Prostate gland (tissue), 2 donors: ENCODE results near the gene ULK4. TPM values are rescaled to one million over a fixed set of nuclear protein-coding genes. Genes with fewer than 3 reads are reported as not detected.

Experiments
- DNase-seq: peaks from one replicate; pipeline ENCODE4 v3.0.0-alpha.2; 2019; ENCODE audit warnings: low spot score
- H3K27ac ChIP-seq, 2 donors: fragments of 200-600 bp; sonication (generic); 2 replicates each; pipeline ENCODE4 v1.5.1; 2017 to 2019
- H3K27me3 ChIP-seq: fragments of 200-600 bp; sonication (generic); replicated peaks from 2 replicates; pipeline ENCODE4 v1.5.1; 2019; ENCODE audit not compliant: insufficient read depth
- H3K36me3 ChIP-seq, 2 donors: fragments of 200-600 bp; sonication (generic); 1 replicate in 1 of 2; 2 replicates in 1 of 2; pipeline versions ENCODE4 v1.5.1 to v1.8.1; 2017 to 2019
- H3K4me1 ChIP-seq: fragments of 200-600 bp; sonication (generic); replicated peaks from 2 replicates; pipeline ENCODE4 v1.5.1; 2019
- H3K4me3 ChIP-seq, 2 donors: fragments of 200-600 bp; sonication (generic); 2 replicates each; pipeline ENCODE4 v1.5.1; 2017 to 2019
- H3K9me3 ChIP-seq: fragments of 200-600 bp; sonication (generic); 2 replicates; pipeline ENCODE4 v1.5.1; 2017
- POLR2A ChIP-seq: fragments of 450-650 bp; IDR thresholded peaks from one replicate; pipeline ENCODE4 v1.6.1; 2016; ENCODE audit warnings: antibody characterized with exemption, mild to moderate bottlenecking
- POLR2AphosphoS5 ChIP-seq: sonication (generic); formaldehyde crosslinking; IDR thresholded peaks from one replicate; pipeline ENCODE4 v1.6.1; 2017; ENCODE audit warnings: antibody characterized with exemption
- WGBS: methylation state at CpG from one replicate; pipeline ENCODE4 v1.1.5; 2018; 5-methylcytosine and 5-hydroxymethylcytosine counted together
- intact Hi-C: fragments of 100-400 bp; cut with DNase I; formaldehyde crosslinking; loops from one replicate; pipeline ENCODE4 v1.14.2; 2022
- total RNA-seq, 2 donors: library from RNA; depleted of rRNA; stranded (reverse); fragments of >200 nt; gene quantifications; one replicate each; pipeline ENCODE4 v1.1.0, GENCODE V29; 2016
- TF ChIP-seq, protein P1 (sequence below), 4 experiments: fragments of 200-600 bp in 2 of 4; fragments of 450-650 bp in 2 of 4; sonication (generic) in 2 of 4; IDR thresholded peaks; 1 replicate in 3 of 4; 2 replicates in 1 of 4; pipeline ENCODE4 v1.5.1; 2016 to 2019; ENCODE audit warnings: antibody characterized with exemption in 4 of 4, mild to moderate bottlenecking in 2 of 4, moderate library complexity in 2 of 4

The ULK4 gene
- total RNA-seq, 2 donors from 2014 or later, result 23.1 to 33.7 TPM

DNA sequence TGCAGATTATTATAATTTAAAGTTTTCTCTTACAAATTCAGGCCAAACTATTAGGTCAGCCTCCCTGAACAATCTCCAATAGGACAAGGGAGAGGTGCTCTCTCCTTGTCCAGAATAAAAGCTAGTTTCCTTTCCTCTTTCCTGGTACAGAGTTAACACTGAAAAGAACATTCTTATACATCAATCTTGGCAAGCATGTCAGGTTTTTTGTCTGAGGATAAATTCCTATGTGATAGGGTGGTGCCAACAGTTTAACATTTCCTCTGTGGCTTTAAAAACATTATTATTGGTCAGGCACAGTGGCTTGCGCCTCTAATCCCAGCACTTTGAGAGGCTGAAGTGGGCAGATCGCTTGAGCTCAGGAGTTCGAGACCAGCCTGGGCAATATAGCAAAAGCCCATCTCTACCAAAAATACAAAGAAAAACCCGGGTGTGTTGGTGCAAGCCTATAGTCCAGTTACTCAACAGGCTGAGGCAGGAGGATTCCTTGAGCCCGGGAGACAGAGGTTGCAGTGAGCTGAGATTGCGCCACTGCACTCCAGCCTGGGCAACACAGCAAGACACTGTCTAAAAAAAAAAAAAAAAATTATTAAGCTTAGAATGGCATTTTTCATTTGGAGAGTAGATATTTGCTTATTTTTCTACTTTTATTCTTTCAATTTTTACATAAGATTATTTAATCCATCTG is 13.7 kb upstream of the ULK4 start:
- Histone ChIP-seq H3K4me1 (no peaks in the 10 kb centered on the region), H3K27me3 (no peaks in the 10 kb centered on the region), H3K9me3 (no peaks in the 10 kb centered on the region), H3K36me3 (no peaks in the 10 kb centered on the region), H3K4me3 (no peak overlapping the region), H3K27ac (no peak overlapping the region)
- 69% methylated on average over 6 of the region's 6 CpGs for WGBS
- intact Hi-C loops, result no loop called here
- TF ChIP-seq, protein P1, sequence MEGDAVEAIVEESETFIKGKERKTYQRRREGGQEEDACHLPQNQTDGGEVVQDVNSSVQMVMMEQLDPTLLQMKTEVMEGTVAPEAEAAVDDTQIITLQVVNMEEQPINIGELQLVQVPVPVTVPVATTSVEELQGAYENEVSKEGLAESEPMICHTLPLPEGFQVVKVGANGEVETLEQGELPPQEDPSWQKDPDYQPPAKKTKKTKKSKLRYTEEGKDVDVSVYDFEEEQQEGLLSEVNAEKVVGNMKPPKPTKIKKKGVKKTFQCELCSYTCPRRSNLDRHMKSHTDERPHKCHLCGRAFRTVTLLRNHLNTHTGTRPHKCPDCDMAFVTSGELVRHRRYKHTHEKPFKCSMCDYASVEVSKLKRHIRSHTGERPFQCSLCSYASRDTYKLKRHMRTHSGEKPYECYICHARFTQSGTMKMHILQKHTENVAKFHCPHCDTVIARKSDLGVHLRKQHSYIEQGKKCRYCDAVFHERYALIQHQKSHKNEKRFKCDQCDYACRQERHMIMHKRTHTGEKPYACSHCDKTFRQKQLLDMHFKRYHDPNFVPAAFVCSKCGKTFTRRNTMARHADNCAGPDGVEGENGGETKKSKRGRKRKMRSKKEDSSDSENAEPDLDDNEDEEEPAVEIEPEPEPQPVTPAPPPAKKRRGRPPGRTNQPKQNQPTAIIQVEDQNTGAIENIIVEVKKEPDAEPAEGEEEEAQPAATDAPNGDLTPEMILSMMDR (IDR thresholded peaks at IDR 0.05), result no peak
- peak; percentile 5 for TF ChIP-seq POLR2AphosphoS5
- no peak for TF ChIP-seq POLR2A
- DNase-seq, result no peak

- WGBS, result 92% methylated on average over 2 of the region's 2 CpGs
- no peak overlapping the region for H3K27ac ChIP-seq
- no peaks in the 10 kb centered on the region for H3K27me3 ChIP-seq
- no peaks in the 10 kb centered on the region for H3K9me3 ChIP-seq
- no peaks in the 10 kb centered on the region for H3K4me1 ChIP-seq
- no peaks in the 10 kb centered on the region for H3K36me3 ChIP-seq
- DNase-seq, result no peak
- no peak overlapping the region for H3K4me3 ChIP-seq
- TF ChIP-seq POLR2A (no peak), POLR2AphosphoS5 (no peak)
- TF ChIP-seq, protein P1 (IDR thresholded peaks at IDR 0.05), result no peak
- intact Hi-C loops, result no loop called here
Measured at GRCh38 chr3:41974223-41974622, 12.3 kb upstream of the ULK4 start.

DNA sequence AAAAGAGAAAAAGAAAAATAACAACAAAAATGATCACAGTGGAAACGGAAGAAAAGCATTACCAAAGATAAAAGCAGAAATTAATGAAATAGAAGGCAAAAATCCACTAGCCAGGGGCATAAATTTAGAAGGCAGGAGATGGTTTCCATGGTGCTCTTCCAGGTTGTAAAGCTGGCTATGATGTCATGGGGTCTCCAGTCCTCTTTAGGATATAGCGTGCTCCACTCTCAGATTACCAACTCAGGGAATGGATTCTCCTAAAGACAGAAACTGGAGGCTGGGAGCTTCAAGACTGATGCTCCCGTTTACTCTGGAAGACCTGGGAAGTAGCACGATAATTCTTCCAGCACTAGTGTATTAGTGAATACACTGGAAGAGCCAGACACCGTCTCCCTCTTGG is 10.9 kb upstream of the ULK4 start:
- no peaks in the 10 kb centered on the region for H3K4me1 ChIP-seq
- H3K27me3 ChIP-seq, result no peaks in the 10 kb centered on the region
- no peaks in the 10 kb centered on the region for H3K36me3 ChIP-seq
- no peak for DNase-seq
- no peak overlapping the region for H3K27ac ChIP-seq
- H3K4me3 ChIP-seq, result no peak overlapping the region
- TF ChIP-seq, protein P1 (IDR thresholded peaks at IDR 0.05), result no peak
- TF ChIP-seq POLR2AphosphoS5 (no peak), POLR2A (no peak)
- intact Hi-C loops, result no loop called here
- WGBS, result 87% methylated on average over 5 of the region's 5 CpGs
- no peaks in the 10 kb centered on the region for H3K9me3 ChIP-seq

DNA sequence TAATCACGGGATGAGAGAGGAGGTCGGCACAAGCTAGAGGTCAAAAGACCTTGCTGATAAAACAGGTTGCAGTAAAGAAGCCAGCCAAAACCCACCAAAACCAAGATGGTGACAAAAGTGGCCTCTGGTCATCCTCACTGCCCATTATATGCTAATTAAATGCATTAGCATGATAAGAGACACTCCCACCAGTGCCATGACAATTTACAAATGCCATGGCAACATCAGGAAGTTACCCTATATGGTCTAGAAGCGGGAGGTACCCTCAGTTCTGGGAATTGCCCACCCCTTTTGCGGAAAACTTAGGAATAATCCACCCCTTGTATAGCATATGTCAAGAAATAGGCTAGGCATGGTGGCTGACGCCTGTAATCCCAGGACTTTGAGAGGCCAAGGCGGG is 4.3 kb upstream of the ULK4 start:
- no peaks in the 10 kb centered on the region for H3K36me3 ChIP-seq
- intact Hi-C loops, result no loop called here
- H3K27ac ChIP-seq, result no peak overlapping the region
- TF ChIP-seq POLR2AphosphoS5, result no peak
- no peak for TF ChIP-seq POLR2A
- TF ChIP-seq, protein P1 (IDR thresholded peaks at IDR 0.05), result no peak
- no peak for DNase-seq
- WGBS, result 85% methylated on average over 6 of the region's 6 CpGs
- no peaks in the 10 kb centered on the region for H3K9me3 ChIP-seq
- H3K27me3 ChIP-seq, result no peaks in the 10 kb centered on the region
- no peak overlapping the region for H3K4me3 ChIP-seq
- H3K4me1 ChIP-seq, result no peaks in the 10 kb centered on the region

GRCh38 chr3:41963823-41964222 is 1.9 kb upstream of the ULK4 start:
- H3K4me3 ChIP-seq, result no peak overlapping the region
- no peaks in the 10 kb centered on the region for H3K36me3 ChIP-seq
- TF ChIP-seq POLR2AphosphoS5 (no peak), POLR2A (no peak)
- TF ChIP-seq, protein P1 (IDR thresholded peaks at IDR 0.05), result no peak
- intact Hi-C loops, result no loop called here
- H3K4me1 ChIP-seq, result no peaks in the 10 kb centered on the region
- no peak overlapping the region for H3K27ac ChIP-seq
- no peaks in the 10 kb centered on the region for H3K27me3 ChIP-seq
- no peak for DNase-seq
- H3K9me3 ChIP-seq, result no peaks in the 10 kb centered on the region
- WGBS, result 84% methylated on average over 10 of the region's 10 CpGs
